ENCODE data around the gene JMJD6.

Gene JMJD6

GRCh38 chr17:76683921-76684745, 42.3 kb downstream of the JMJD6 start:
- Histone ChIP-seq H3K4me3 (ENCODE audit: low read depth, low read length) (no peak overlapping the region), H3K27ac (ENCODE audit: low read depth, low read length) (no peak overlapping the region), H3K27me3 (ENCODE audit: control insufficient read depth, insufficient read depth, low read length) (no peaks in the 10 kb centered on the region), H3K9me3 (ENCODE audit: control insufficient read depth, insufficient read depth, low read length) (no peaks in the 10 kb centered on the region), H3K9ac (ENCODE audit: low read depth, low read length) (no peak overlapping the region), H3K4me1 (ENCODE audit: control insufficient read depth, insufficient read depth, low read length) (peaks cover 13% of the 10 kb centered on the region), H3K36me3 (ENCODE audit: control insufficient read depth, insufficient read depth, low read length) (no peaks in the 10 kb centered on the region)

DNA sequence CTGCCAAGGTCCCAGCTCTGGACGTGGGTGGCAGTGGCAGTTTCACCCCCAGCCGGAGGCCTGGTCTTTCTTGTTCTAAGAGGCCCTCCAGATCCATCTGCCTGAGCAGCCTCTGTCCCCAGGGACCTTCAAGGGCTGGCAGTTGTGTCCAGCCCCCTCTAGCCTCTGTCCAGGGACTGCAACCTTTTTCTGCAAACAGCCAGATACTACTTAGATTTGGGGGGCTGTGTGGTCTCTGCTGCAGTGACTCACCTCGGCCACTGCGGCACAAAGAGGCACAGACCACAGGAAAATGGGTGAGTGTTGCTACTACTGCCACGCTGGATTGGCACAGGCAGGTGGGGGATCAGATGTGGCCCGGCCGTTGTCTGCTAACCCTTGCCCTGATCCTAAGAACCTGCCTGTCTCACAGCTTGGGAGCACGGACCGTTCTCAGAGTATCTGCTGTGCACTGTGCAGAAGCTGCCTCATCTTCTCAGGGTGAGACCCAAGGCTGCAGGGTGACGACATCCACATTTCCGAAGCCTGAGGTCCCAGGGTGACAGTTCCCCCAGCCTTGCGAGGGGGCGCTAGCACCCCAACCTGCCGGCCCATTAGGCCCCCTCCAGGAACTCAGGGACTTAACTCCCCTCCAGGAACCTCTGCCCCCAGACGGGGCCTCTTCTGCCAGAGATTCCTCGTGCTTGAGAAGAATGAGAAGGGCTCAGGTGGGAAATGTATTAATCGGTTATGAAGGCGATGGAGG, 43.2 kb downstream of the JMJD6 start:
- Histone ChIP-seq H3K9me3 (ENCODE audit: control insufficient read depth, insufficient read depth, low read length) (no peaks in the 10 kb centered on the region), H3K4me3 (ENCODE audit: low read depth, low read length) (no peak overlapping the region), H3K27ac (ENCODE audit: low read depth, low read length) (no peak overlapping the region), H3K4me1 (ENCODE audit: control insufficient read depth, insufficient read depth, low read length) (peaks cover 13% of the 10 kb centered on the region), H3K36me3 (ENCODE audit: control insufficient read depth, insufficient read depth, low read length) (no peaks in the 10 kb centered on the region), H3K9ac (ENCODE audit: low read depth, low read length) (no peak overlapping the region), H3K27me3 (ENCODE audit: control insufficient read depth, insufficient read depth, low read length) (no peaks in the 10 kb centered on the region)

DNA sequence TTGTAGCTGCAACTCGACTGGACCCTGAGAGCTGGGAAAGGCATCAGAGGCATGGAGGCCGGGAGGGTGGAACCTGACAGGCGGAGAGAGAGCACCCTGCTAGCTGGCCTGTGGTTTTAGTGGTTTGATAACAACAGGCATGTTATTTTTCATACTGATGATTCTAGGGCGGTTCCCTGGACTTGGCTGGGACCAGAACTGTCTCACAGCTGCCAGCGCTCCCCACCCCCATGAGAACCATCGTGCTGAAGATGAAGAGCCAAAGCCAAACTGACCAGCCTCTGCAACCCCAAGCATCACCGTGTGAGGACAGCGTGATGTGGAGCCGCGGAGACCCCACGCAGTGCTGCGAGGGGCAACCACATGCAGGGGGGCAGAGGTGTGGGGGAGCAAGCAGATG, 44.1 kb downstream of the JMJD6 start:
- no peaks in the 10 kb centered on the region for H3K36me3 ChIP-seq (ENCODE audit: control insufficient read depth, insufficient read depth, low read length)

DNA sequence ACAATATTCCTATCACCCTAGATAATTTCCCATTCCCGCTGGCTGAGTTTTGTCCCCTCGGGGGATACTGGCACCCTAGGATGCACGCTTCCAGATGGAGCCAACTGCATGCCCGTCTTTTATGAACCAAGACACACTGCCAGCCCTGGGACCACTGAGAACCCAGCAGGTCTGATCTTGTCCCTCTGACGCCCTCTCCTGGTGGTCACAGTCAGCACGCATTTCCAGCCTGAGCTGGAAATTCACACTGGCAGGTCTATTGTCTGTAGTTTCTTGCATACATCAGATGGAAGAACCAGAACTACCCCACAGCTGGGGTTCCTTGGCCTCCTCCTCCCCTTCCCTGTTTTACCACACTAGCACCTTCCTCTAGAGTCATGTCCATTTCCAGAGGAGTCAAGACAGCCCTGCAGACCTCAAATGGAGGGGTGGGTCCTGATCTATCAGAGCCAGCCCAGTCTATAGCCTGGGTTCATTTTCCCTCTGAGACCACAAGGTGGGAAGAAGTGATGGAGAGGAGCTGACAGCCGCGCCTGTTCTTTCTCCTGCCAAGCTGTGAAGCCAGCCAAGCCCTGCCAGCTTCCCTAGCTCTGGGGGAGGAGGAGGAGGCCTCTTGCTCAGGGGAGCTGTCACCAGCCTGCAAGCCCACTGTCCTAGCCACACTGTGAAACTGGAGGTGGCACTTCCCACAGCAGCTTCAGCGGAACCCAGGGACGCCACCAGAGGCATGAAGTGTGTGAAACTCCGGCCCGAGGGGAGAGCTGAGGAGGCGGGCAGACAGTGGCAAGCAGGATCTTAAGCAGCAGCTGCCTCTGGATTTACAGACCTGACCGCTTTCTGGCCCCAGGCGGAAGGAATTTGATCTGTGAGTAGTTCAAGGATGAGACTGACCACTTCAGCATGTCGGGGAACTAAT, 44.9 kb downstream of the JMJD6 start:
- Histone ChIP-seq H3K27ac (ENCODE audit: low read depth, low read length) (no peak overlapping the region), H3K4me1 (ENCODE audit: control insufficient read depth, insufficient read depth, low read length) (peaks cover 5% of the 10 kb centered on the region), H3K36me3 (ENCODE audit: control insufficient read depth, insufficient read depth, low read length) (no peaks in the 10 kb centered on the region), H3K9me3 (ENCODE audit: control insufficient read depth, insufficient read depth, low read length) (no peaks in the 10 kb centered on the region), H3K9ac (ENCODE audit: low read depth, low read length) (no peak overlapping the region), H3K4me3 (ENCODE audit: low read depth, low read length) (no peak overlapping the region), H3K27me3 (ENCODE audit: control insufficient read depth, insufficient read depth, low read length) (no peaks in the 10 kb centered on the region)

More for the DNA sequence above, 44.1 kb downstream of the JMJD6 start:
- no peak overlapping the region for H3K27ac ChIP-seq (ENCODE audit: low read depth, low read length)
- no peak overlapping the region for H3K9ac ChIP-seq (ENCODE audit: low read depth, low read length)
- H3K9me3 ChIP-seq (ENCODE audit: control insufficient read depth, insufficient read depth, low read length): no peaks in the 10 kb centered on the region
- peaks cover 11% of the 10 kb centered on the region for H3K4me1 ChIP-seq (ENCODE audit: control insufficient read depth, insufficient read depth, low read length)
- H3K4me3 ChIP-seq (ENCODE audit: low read depth, low read length): no peak overlapping the region
- H3K27me3 ChIP-seq (ENCODE audit: control insufficient read depth, insufficient read depth, low read length): no peaks in the 10 kb centered on the region

GRCh38 chr17:76679239-76679638, 47.2 kb downstream of the JMJD6 start:
- peaks cover 5% of the 10 kb centered on the region for H3K4me1 ChIP-seq (ENCODE audit: control insufficient read depth, insufficient read depth, low read length)
- H3K9ac ChIP-seq (ENCODE audit: low read depth, low read length): no peak overlapping the region
- H3K27ac ChIP-seq (ENCODE audit: low read depth, low read length): no peak overlapping the region
- no peaks in the 10 kb centered on the region for H3K9me3 ChIP-seq (ENCODE audit: control insufficient read depth, insufficient read depth, low read length)
- no peaks in the 10 kb centered on the region for H3K27me3 ChIP-seq (ENCODE audit: control insufficient read depth, insufficient read depth, low read length)
- no peak overlapping the region for H3K4me3 ChIP-seq (ENCODE audit: low read depth, low read length)
- H3K36me3 ChIP-seq (ENCODE audit: control insufficient read depth, insufficient read depth, low read length): no peaks in the 10 kb centered on the region

DNA sequence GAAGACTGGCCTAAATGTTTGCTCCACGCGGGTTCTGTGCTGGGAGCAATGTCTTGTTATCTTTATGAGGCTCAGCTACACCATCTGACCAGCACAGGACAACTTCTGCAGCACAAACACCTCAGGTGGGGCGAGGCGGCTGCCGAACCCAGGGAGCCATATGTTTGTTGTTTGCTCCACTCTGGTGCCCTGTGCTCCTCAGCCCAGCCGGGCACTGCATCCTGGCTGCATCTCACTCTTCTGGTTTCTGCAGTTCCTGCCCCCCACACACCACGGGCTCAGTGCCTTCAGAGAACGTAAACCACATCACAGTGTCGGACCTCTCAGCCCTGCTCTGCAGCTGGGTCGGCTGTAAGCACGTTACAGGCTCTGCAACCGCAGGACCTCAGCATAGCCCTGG, 48.1 kb downstream of the JMJD6 start:
- H3K4me3 ChIP-seq (ENCODE audit: low read depth, low read length): no peak overlapping the region
- no peaks in the 10 kb centered on the region for H3K9me3 ChIP-seq (ENCODE audit: control insufficient read depth, insufficient read depth, low read length)
- no peak overlapping the region for H3K9ac ChIP-seq (ENCODE audit: low read depth, low read length)
- no peaks in the 10 kb centered on the region for H3K4me1 ChIP-seq (ENCODE audit: control insufficient read depth, insufficient read depth, low read length)
- no peaks in the 10 kb centered on the region for H3K36me3 ChIP-seq (ENCODE audit: control insufficient read depth, insufficient read depth, low read length)
- no peaks in the 10 kb centered on the region for H3K27me3 ChIP-seq (ENCODE audit: control insufficient read depth, insufficient read depth, low read length)
- no peak overlapping the region for H3K27ac ChIP-seq (ENCODE audit: low read depth, low read length)

GRCh38 chr17:76677406-76677805, 49.0 kb downstream of the JMJD6 start:
- H3K4me3 ChIP-seq (ENCODE audit: low read depth, low read length): no peak overlapping the region
- H3K27me3 ChIP-seq (ENCODE audit: control insufficient read depth, insufficient read depth, low read length): no peaks in the 10 kb centered on the region
- H3K9me3 ChIP-seq (ENCODE audit: control insufficient read depth, insufficient read depth, low read length): no peaks in the 10 kb centered on the region
- no peaks in the 10 kb centered on the region for H3K36me3 ChIP-seq (ENCODE audit: control insufficient read depth, insufficient read depth, low read length)
- H3K27ac ChIP-seq (ENCODE audit: low read depth, low read length): no peak overlapping the region
- 0 out of 2 replicates have a peak, but pooled peaks cover 4% of the 10 kb centered on the region for H3K4me1 ChIP-seq (ENCODE audit: control insufficient read depth, insufficient read depth, low read length)
- H3K9ac ChIP-seq (ENCODE audit: low read depth, low read length): no peak overlapping the region

- no peaks in the 10 kb centered on the region for H3K9me3 ChIP-seq (ENCODE audit: control insufficient read depth, insufficient read depth, low read length)
- no peaks in the 10 kb centered on the region for H3K27me3 ChIP-seq (ENCODE audit: control insufficient read depth, insufficient read depth, low read length)
- no peak overlapping the region for H3K27ac ChIP-seq (ENCODE audit: low read depth, low read length)
- no peaks in the 10 kb centered on the region for H3K36me3 ChIP-seq (ENCODE audit: control insufficient read depth, insufficient read depth, low read length)
- no peak overlapping the region for H3K9ac ChIP-seq (ENCODE audit: low read depth, low read length)
- H3K4me1 ChIP-seq (ENCODE audit: control insufficient read depth, insufficient read depth, low read length): 0 out of 2 replicates have a peak, but pooled peaks cover 6% of the 10 kb centered on the region
- no peak overlapping the region for H3K4me3 ChIP-seq (ENCODE audit: low read depth, low read length)
These were observed 49.8 kb downstream of the JMJD6 start for GRCh38 chr17:76676629-76677028.

GRCh38 chr17:76675648-76676047, 50.8 kb downstream of the JMJD6 start:
- Histone ChIP-seq H3K4me3 (ENCODE audit: low read depth, low read length) (no peak overlapping the region), H3K9me3 (ENCODE audit: control insufficient read depth, insufficient read depth, low read length) (no peaks in the 10 kb centered on the region), H3K9ac (ENCODE audit: low read depth, low read length) (no peak overlapping the region), H3K4me1 (ENCODE audit: control insufficient read depth, insufficient read depth, low read length) (peaks cover 11% of the 10 kb centered on the region), H3K27ac (ENCODE audit: low read depth, low read length) (no peak overlapping the region), H3K27me3 (ENCODE audit: control insufficient read depth, insufficient read depth, low read length) (no peaks in the 10 kb centered on the region), H3K36me3 (ENCODE audit: control insufficient read depth, insufficient read depth, low read length) (no peaks in the 10 kb centered on the region)

- no peaks in the 10 kb centered on the region for H3K9me3 ChIP-seq (ENCODE audit: control insufficient read depth, insufficient read depth, low read length)
- no peaks in the 10 kb centered on the region for H3K27me3 ChIP-seq (ENCODE audit: control insufficient read depth, insufficient read depth, low read length)
- peaks cover 15% of the 10 kb centered on the region for H3K4me1 ChIP-seq (ENCODE audit: control insufficient read depth, insufficient read depth, low read length)
- H3K36me3 ChIP-seq (ENCODE audit: control insufficient read depth, insufficient read depth, low read length): no peaks in the 10 kb centered on the region
- no peak overlapping the region for H3K27ac ChIP-seq (ENCODE audit: low read depth, low read length)
- no peak overlapping the region for H3K4me3 ChIP-seq (ENCODE audit: low read depth, low read length)
- H3K9ac ChIP-seq (ENCODE audit: low read depth, low read length): no peak overlapping the region
These were observed 51.8 kb downstream of the JMJD6 start for GRCh38 chr17:76674600-76674999.

Data from HUES48 (cell line).